ENCODE results near the gene ZNRF3.
"Not testable (repeated sequence)": the region's sequence is repeated elsewhere in the genome, so short reads cannot be mapped to it uniquely, and the experiment has no call there.

Gene ZNRF3

DNA sequence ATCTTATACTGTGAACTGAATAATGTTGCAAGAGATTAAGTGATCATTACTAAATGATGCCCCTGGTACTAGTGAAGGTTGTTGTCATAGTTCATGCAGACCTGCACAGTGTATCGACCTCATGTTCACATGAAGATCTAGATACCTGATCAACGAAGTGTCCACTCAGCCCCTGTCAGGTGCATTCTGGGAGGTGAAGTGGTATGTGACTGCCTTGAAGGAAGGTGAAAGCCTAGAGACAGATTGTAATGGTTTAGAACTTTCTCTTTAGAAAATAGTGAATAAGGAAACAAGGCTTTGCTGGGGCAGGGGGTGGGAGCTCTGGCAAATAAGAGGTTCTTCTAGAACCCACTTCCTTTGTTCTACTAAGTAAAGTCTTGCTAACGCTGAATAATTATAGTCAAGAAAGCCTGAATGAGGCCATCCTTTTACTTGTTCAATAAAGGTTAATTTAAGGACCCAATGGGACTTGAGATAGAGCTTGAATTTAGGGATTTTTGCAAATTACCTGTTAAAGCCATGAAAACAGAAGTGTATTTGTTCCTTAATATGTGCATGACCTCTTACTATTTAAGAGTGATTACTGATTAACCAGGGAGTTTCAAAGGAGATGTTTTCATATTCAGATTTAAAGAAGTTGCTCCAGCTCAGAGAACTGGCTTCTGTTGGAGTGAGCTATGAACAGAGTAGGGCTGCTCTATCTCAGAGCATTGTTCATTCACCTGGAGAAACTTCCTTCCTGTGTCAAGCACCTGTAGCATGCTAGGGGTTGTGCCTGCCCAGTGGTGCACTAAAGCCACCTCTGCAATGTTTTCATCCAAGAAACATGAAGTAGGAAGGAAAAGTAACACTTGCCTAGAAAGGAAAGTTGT lies 132.9 kb downstream of the ZNRF3 start:
- no peak for DNase-seq

DNA sequence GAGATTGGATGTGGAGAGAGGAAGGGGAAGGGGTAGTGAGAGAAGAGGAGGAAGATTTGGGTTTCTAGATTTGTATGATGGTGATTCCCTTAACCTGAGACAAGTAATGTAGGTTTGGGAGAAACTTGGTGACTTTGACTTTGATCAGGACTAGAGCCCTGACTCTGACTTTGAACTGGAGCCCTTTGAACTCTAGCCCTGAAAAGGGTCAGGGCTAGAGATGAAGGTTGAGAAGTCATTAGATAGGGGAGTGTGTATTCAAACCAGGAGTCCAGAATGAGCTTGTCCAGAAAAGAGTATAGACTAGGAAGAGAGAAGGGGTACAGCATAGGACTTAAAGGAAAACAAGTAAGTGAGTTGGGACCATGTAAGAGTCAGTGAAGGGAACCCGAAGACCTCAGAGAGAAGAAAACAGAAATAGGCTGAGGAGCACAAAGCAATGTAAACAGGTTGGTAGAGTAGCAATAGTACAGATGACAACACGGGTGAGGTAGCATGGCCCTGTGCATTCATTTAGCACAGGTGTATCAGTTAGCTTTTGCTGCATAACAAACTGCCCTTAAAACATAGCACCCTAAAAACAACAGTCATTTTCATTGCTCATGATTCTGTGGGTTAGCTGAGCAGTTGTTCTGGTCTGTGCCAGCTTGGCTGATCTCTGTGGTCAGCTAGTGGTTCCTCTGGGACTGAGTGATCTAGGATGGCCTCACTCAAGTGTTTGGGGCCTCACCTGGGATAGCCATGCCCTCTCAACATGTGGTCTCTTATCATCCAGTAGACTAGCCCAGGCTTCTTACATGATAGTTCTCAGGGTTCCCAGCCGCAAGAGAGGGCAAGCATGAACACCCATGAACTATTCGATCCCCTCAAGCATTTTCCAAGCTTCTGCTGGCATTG lies 135.2 kb downstream of the ZNRF3 start:
- no peak for DNase-seq

DNA sequence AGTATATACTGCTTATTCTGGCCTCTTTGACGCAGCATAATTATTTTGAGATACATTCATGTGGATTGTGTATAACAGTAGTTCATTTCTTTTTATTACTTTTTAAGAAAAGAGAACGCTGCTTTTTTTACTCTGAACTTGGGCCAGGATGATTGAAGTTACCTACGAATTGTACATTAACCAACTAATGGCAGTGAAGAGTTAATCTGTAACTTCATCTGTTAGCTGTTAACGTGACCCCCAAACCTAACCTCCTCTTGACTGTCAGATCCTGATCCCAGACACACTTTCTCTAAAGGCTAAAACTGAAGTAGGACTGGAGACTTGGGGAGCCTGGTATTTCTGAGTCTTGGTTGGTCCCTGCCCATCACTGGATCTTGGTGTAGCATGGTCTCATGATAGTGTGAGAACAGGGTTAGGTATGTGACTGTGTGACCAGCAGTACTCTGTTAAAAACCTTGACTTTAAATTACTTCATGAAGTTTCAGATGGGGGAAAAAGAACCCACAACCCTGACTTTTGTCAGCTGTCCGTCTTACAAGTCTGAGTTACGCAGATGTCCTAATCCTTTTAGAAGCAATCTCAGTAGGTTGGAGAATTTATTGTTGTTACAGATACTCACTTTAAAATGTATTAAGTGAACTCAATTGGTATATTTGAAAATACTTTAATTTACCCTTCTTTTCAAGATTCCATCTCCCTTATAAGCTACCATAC lies 138.9 kb downstream of the ZNRF3 start:
- DNase-seq: no peak

DNA sequence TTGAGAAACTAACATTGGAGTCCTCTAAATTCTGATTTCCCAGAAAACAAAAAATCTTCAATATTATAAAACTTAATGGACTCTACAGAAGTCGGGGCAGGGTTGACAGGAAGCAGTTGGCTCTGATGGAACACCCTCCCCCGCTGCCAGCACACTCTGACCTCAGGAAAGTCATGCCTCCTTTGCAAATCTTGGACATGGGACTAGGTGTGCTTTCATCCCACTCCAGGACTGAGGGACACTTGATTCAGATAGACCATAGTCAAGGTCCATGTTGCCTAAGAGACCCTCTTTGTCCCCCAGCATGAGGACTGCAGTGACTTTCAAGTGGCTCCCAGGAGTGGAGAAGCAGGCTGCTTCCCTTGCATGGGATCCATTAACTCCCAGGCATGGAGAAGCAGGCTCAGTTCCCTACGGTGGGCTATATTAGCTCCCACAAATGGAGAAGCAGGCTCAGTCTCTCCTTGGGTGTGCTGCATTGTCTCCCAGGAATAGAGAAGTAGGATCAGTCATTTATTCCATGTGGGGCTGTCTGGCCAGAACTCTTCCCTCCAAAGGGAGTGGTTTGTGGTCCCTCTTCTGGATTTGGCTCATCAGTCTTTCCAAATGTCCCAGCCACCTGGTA lies 139.9 kb downstream of the ZNRF3 start:
- DNase-seq: no peak

DNA sequence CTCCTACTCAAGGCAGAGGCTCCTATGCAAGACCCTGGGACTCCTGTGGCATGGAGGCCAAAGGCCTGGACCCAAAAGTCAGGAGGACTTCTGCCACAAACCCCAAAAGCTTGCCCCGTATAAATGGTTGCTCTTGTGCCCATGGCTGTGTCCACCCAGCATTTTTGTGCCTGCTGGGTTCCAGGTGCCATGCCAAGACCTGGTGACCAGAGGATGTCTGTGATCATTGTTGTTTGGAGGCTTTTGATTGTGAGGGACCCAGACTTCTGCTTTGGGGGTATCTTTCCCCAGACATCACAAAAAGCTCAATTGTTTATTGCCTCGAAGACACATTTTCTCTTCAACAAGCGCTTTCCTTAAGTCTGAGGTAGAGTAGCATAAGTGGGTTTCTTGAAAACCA lies 143.2 kb downstream of the ZNRF3 start:
- no peak for DNase-seq

DNA sequence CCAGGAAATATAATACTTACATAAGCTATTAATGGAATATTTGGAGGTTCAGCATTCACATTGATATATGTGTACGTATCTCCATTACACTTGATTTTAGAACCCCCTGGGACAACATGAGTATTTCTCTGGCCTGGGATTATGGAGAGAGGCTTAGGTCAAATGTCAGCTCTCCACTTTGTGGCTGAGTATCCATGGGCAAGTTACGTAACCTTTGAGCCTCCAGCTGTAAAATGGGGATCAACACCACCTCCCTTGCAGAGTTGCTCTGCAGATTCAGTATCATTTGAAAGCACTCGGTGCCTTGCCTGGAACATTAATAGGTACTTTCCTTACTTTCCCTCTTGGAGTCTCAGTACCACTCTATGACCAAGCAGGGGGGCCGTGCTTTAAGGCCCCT lies 145.1 kb downstream of the ZNRF3 start:
- no peak for DNase-seq

DNA sequence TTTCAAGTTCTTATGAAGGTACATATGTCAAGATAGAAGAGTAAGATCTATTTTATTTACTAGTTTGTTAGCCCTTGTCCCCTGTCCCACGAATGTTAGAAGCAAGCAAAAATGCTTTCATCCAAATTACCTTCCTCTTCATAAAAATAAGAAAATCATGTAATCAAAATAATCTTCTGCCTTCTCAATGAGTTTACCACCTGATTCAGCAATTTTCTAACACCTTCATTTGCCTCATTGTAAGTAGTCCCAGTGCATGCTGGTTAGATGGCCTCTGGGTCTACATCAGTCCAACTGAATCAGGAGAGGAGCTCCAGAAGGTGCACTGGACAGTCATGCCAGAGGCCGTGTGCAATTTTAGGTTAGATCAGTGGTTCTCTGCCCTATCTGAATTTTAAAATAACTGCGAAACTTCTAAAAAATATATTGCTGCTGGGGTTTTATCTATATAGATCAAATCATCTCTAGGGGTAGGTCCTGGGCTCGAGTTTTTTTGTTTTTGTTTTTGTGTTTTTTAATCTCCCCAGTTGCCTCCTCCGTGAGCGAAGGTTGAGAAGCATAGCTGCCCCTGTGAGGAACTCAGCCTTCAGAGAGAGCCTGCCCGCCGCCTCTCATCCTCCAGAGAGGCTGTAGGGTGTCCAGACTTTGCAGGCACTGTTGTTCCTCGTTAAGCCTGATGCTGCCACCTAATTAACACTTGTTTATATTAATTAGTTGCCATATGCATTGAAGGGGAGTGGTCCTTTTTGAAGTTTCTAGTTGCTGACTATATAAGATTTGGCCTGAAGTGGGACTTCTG lies 146.0 kb downstream of the ZNRF3 start:
- no peak for DNase-seq

GRCh38 chr22:29030016-29030617 lies 146.7 kb downstream of the ZNRF3 start:
- DNase-seq: no peak

DNA sequence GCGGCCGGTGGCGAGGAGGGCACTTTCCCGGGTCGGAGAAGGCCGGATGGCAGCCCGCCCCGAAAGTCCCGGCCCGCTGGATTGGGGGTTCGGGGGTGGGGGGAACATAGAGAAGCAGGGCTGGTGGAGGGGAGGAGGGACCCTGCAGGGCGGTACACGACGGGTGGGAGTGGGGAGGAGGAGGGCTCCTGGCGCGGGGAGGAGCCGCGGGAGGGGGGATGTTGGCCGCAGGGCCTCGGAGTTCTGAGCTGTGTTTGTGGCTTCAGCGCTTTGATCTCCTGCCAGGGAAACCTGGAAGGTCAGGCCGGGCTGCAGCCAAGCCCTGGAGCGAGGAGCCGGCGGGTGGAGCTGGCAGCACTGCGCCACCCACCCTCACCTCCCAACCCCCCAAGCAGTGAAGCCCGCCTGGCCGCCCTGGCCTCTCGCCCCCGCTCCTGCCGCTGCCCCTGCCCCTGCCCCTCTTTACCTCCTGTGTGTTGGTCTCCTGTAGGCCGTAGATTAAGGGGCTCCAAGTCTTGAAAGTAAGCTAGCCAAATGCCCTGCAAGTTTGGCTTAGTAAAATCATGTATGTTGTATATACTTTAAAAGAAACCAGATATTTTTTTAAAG lies 147.3 kb downstream of the ZNRF3 start:
- DNase-seq: no peak

GRCh38 chr22:29031227-29032011 lies 148.0 kb downstream of the ZNRF3 start:
- DNase-seq: no peak

- DNase-seq: no peak
Measured at GRCh38 chr22:29032014-29032475, 148.7 kb downstream of the ZNRF3 start.

DNA sequence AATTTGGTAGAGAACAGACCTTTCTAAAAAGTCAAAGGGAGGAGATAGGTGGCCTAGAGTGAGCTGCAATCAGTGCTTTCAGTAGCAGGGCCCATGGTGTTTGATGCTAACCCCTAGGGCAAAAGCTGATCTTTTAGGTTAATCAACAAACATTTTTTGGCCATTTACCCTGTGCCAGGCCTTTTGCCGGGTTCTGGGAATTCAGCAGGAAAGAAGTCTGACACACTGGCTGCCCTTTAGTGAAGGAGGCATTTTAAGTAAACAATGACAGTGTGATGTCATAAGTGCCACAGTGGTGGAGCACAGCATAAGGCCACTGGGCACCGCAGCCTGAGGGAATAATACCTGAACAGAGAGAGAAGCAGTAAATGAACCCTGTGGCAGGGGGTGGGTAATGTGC lies 149.2 kb downstream of the ZNRF3 start:
- no peak for DNase-seq

DNA sequence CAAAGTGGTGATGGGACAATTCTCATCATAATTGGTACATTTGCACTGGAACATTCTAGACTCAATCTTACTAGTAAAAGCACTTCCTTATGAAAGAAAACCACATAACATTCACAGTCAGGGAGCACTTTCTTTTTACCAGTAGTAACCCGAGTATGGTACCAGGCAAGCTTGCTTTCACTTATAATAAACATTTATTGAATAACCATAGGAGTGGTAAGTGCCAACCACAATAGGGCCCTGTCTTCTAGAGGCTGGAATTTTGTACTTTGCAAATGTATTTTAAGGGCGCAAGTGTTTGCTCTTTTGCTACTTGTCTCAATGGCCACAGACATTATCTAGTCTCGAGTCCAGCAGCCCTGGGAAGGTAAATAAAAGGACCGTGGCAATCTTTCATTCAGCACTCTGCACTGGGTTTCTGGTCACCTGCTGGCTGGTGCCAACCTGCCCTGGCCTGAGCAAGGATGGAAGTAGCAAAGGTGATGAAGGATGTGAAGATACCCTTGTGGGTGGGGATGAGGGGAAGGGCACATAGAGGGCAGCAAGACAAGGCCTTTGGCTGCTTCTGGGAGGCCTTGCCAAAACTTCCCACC lies 154.1 kb downstream of the ZNRF3 start:
- no peak for DNase-seq

DNA sequence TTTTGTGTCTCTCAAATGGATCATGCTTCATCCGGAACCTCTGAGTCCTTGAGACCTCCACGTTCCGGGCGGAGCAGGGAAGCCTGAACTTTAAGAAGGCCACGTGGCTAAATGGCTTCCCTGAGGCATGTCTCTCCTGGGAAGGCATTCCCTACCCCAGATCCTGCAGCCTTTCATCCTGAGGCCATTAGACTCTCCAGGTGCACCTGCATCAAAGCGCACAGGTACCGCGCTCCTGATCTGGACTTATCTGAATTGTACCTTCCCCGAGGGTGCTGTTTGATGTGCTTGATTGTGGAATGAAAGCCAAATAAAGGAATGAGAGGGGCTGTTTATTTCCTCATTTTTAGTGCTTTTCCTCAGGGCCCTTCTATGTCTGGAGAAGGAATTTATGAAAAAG lies 155.8 kb downstream of the ZNRF3 start:
- DNase-seq: no peak

DNA sequence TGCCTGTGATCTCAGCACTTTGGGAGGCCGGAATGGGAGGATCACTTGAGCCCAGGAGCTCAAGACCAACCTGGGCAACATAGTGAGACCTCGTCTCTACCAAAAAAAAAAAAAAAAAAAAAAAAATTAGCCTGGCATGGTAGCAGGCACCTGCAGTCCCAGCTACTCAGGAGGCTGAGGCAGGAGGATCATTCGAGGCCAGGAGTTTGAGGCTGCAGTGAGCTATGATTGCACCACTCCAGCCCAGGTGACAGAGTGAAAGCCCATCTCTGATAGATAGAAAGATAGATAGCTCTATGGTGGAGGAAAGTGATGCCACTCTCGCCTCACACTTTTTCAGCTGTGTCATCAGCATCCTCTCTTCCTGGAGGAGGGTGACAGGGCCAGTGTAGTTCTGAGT lies 156.3 kb downstream of the ZNRF3 start:
- not testable (repeated sequence) for DNase-seq

DNA sequence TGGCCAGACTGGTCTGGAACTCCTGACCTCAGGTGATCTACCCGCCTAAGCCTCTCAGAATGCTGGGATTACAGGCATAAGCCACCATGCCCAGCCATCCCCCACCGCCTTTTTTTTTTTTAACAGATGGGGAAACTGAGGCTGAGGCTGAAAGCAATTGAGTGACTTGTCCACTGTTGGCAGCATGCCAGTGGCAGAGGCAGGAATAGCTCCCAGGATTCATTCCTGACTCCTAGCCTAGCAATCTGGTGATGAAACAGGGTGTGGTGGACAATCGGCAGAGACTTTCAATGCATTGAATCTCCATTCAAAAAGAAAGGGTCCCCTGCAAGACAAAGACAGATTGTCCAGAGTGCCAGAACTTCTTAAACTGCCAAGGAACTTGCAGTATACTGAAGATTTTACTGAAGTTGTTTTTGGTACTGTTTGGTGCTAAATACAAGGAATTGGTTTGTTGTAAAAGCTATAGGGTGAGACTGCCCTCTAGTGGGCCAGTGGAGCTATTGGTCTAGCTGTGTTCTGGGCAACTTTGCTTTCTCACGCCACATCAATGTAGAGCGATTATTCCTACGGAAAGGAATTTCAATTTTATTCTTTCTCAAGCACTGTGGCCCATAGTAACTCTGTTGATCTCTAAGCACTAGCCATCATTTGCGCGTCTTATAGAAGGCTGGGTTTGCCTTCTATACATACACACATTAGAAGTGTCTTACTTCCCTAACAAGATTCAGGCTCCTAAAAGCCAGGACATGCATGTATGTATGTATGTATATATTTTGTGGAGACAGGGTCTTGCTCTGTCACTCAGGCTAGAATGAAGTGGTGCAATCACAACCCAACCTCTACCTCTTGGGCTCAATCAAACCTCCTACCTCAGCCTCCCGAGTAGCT lies 157.3 kb downstream of the ZNRF3 start:
- DNase-seq: peak; percentile 62 to 73

DNA sequence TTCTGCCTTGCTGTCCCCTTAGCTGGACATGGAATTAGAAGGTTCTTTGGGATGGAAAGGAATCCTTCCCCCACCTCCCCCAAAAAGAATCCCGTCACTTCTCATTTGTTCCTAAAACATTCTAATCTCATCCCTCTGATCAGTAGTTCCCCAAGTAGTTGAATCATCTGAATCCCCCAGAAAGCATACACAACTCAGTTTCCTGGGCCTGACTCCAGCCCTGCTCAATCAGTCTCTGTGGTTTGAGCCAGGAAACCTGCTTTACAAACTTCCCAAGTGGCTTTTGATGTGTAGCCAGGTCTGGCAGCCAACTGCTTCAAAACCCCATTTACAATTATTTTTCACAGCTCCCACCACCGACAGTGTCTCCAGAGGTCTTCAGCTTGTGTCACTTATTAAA lies 158.0 kb downstream of the ZNRF3 start:
- no peak for DNase-seq

- DNase-seq: no peak
Measured at GRCh38 chr22:29043906-29044575, 160.7 kb downstream of the ZNRF3 start.
